ENCODE results near the gene KCND2. TPM values are rescaled to one million over a fixed set of nuclear protein-coding genes. Genes with fewer than 3 reads are reported as not detected.

KCND2 gene
- total RNA-seq, 4 donors from 2014 or later: 0.83 to 1.9 (median 1.2) TPM

DNA sequence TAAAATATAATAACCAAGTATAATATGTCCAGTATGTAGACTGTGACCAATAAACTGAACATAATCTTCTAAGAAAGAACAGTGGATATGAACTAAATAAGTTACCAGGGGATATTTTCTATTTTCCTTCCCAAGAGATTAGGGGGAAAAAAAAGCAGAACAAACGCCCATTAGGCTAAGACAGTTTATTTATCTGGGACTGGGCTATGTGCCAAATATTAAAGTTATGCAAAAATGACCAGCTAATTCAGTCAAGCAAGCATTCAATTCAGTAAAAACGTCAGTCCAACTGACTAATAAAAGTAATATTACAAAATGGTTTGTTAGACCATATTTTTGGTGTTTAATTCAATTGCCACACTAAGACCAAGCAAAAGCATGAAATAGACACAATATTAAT is 462.8 kb downstream of the KCND2 start:
- intact Hi-C loops (cut with DNase I): no loop called here
- Histone ChIP-seq H3K4me3 (no peak overlapping the region), H3K27me3 (no peaks in the 10 kb centered on the region), H3K4me1 (no peaks in the 10 kb centered on the region), H3K36me3 (no peaks in the 10 kb centered on the region), H3K9me3 (no peaks in the 10 kb centered on the region), H3K27ac (replicated peaks in 1 of 4) (no peak overlapping the region)
- 10% methylated on average over 2 of the region's 2 CpGs for WGBS
- no peak for TF ChIP-seq EP300 (IDR thresholded peaks at IDR 0.05)
- no peak for TF ChIP-seq POLR2A (IDR thresholded peaks at IDR 0.05; ENCODE audit: low read depth)
- TF ChIP-seq POLR2AphosphoS5 (IDR thresholded peaks at IDR 0.05): no peak
- TF ChIP-seq CTCF (IDR thresholded peaks at IDR 0.05): no peak
- DNase-seq (ENCODE audit: extremely low spot score): no peak

- H3K27ac ChIP-seq (replicated peaks in 1 of 4): no peak overlapping the region
- WGBS: 75% methylated on average over 3 of the region's 3 CpGs
- no peaks in the 10 kb centered on the region for H3K4me1 ChIP-seq
- no peaks in the 10 kb centered on the region for H3K27me3 ChIP-seq
- DNase-seq (ENCODE audit: extremely low spot score): no peak
- no peak overlapping the region for H3K4me3 ChIP-seq
- no peaks in the 10 kb centered on the region for H3K36me3 ChIP-seq
- intact Hi-C loops (cut with DNase I): no loop called here
- H3K9me3 ChIP-seq: no peaks in the 10 kb centered on the region
- TF ChIP-seq POLR2A (IDR thresholded peaks at IDR 0.05; ENCODE audit: low read depth) (no peak), POLR2AphosphoS5 (IDR thresholded peaks at IDR 0.05) (no peak), CTCF (IDR thresholded peaks at IDR 0.05) (no peak), EP300 (IDR thresholded peaks at IDR 0.05) (no peak)
These were observed 465.8 kb downstream of the KCND2 start for GRCh38 chr7:120738816-120739215.

DNA sequence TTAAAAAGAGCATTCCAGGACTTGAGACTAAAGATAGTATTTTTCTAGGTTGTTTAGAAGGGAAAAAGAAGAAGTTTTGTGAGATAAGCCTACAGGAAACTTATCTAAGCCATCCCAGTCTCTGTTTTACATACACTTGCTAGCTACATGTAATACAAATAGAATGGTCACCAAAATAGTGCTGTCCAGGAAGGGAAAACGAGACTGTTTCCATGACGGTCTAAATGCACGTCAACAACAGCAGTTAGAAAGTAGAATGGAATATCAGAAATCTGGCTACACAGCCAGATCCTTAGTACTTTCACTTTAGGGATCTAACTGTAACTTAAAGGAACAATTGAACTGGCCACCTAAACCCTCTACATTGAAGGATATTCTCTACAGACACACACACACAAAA is 467.4 kb downstream of the KCND2 start:
- Histone ChIP-seq H3K27me3 (no peaks in the 10 kb centered on the region), H3K36me3 (no peaks in the 10 kb centered on the region), H3K4me3 (peak overlapping the region; percentile 12 to 39 (median 17)), H3K4me1 (no peaks in the 10 kb centered on the region), H3K9me3 (no peaks in the 10 kb centered on the region), H3K27ac (replicated peaks in 1 of 4) (no peak overlapping the region)
- no peak for DNase-seq (ENCODE audit: extremely low spot score)
- WGBS: 22% methylated on average over 3 of the region's 3 CpGs
- intact Hi-C loops (cut with DNase I): no loop called here
- TF ChIP-seq POLR2A (IDR thresholded peaks at IDR 0.05; ENCODE audit: low read depth) (no peak), POLR2AphosphoS5 (IDR thresholded peaks at IDR 0.05) (no peak), EP300 (IDR thresholded peaks at IDR 0.05) (no peak), CTCF (IDR thresholded peaks at IDR 0.05) (no peak)

DNA sequence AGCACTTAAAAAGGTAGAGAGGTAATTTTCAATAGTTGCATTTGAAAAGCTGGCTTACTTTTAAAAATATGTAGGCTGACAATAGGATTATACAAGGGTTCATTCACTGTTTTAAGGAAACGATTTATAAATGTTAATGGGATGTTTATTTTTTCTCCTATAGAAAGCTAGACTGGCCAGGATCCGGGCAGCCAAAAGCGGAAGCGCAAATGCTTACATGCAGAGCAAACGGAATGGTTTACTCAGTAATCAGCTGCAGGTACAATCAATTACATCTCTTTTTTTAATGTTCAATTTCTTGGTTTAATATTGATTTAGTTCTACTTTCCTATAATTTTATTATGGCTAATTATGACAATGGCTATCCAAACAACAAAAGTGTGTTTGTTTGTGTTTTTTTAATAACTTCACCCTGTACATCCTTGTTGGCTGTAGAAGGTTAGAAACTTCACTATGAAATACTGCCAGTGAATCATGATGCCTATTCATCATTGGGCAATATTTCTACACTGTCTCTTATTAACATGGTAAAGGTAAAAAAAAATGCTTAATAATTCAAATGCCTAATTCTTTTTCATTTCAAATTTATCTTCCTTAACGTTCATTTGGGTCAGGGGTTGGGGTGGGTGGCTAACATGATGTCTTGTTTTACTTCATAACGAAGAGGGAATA is 468.5 kb downstream of the KCND2 start:
- intact Hi-C loops (cut with DNase I): no loop called here
- DNase-seq (ENCODE audit: extremely low spot score): no peak
- Histone ChIP-seq H3K27ac (replicated peaks in 1 of 4) (no peak overlapping the region), H3K4me1 (no peaks in the 10 kb centered on the region), H3K27me3 (no peaks in the 10 kb centered on the region), H3K4me3 (no peak overlapping the region), H3K36me3 (no peaks in the 10 kb centered on the region), H3K9me3 (no peaks in the 10 kb centered on the region)
- TF ChIP-seq EP300 (IDR thresholded peaks at IDR 0.05) (no peak), CTCF (IDR thresholded peaks at IDR 0.05) (no peak), POLR2AphosphoS5 (IDR thresholded peaks at IDR 0.05) (no peak), POLR2A (IDR thresholded peaks at IDR 0.05; ENCODE audit: low read depth) (no peak)
- WGBS: 70% methylated on average over 7 of the region's 7 CpGs

DNA sequence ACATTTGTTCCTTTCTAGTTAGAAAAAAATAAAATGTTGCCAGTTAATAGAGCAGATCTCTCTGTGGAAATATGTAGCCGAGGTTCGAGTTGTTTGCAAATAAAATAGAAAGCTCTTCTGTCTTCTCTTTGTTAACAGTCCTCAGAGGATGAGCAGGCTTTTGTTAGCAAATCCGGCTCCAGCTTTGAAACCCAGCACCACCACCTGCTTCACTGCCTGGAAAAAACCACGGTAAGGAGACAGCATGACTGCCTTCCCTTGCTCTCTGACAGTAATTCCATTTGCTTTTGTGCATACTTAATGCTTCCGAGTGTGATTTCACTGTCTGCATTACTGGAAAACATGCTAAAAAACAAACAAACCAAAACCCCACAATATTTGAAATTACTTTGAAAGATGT is 469.4 kb downstream of the KCND2 start:
- Histone ChIP-seq H3K27ac (replicated peaks in 1 of 4) (no peak overlapping the region), H3K4me3 (no peak overlapping the region), H3K27me3 (no peaks in the 10 kb centered on the region), H3K9me3 (no peaks in the 10 kb centered on the region), H3K36me3 (no peaks in the 10 kb centered on the region), H3K4me1 (no peaks in the 10 kb centered on the region)
- DNase-seq (ENCODE audit: extremely low spot score): no peak
- intact Hi-C loops (cut with DNase I): no loop called here
- WGBS: 52% methylated on average over 5 of the region's 5 CpGs
- TF ChIP-seq POLR2A (IDR thresholded peaks at IDR 0.05; ENCODE audit: low read depth) (no peak), POLR2AphosphoS5 (IDR thresholded peaks at IDR 0.05) (no peak)

All from esophagus muscularis mucosa (tissue), 4 donors.